Activated T-cell treated with anti-CD3 and anti-CD28 coated beads for 24 hours (primary cell): ENCODE measurements around the gene ADAM15.

Source experiments
- DNase-seq: peaks from one replicate; pipeline ENCODE4 v3.0.0-alpha.2; 2020; ENCODE audit warnings: low read depth

Gene ADAM15

DNA sequence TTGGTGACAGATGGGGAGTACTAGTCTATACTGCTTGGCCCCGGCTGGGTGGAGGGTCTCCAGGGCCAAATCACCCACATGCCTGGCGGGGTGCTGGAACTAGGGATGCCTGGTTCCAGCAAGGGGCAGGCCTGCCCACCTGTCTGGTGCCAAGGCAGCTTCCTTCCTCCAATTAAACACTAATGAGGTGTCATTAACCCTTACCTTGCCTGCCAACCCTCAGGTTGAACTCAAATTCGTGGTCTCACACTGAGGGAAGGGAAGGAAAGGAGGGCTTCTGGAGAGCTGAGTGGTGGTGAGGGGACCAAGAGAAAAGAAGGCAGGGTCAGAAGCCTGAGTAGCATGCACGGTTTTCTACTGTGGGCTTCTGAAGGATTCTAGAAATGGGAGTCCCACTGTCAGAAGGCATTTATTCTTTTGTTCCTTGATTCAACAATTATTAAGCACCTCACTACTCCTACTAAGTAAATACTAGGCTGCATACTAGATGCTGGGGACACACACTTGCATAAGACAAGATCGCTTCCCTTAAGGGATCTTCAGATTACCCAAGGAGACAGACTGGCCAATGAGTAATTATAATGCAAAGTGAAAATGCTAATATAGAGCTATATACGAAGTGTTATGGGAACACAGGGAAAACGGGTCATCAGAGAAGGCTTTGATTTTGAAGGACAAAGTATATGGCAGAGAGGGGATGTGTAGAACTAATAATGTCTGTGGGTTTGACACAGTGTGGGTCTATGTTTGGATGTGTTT lies 21.6 kb downstream of the ADAM15 start:
- no peak for DNase-seq

- no peak for DNase-seq
Observed at GRCh38 chr1:155073377-155074242, 22.5 kb downstream of the ADAM15 start.

- no peak for DNase-seq
Observed at GRCh38 chr1:155075535-155075934, 24.4 kb downstream of the ADAM15 start.

GRCh38 chr1:155076371-155076770 lies 25.3 kb downstream of the ADAM15 start:
- DNase-seq = no peak

DNA sequence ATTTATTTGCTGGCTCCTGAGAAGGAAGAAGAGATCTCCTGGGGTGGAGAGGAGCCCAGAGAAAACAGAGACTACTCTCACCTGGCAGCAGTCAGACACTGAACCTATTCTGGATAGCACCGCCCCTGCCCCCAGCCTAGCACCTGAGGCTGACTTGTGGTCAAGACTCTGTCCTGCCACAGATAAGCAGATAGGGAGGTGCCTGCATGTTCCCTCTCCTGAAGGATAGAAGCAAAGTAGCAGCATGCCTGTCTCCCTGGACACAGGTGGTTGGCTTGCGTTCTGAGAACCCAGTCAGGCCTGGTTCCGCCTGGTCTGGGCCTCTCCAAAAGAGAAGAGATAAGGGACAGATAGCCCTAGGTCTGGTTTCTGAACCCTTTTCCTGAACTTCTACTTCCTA lies 26.2 kb downstream of the ADAM15 start:
- no peak for DNase-seq

- DNase-seq = no peak
Observed at GRCh38 chr1:155077758-155078445, 26.8 kb downstream of the ADAM15 start.

- peak; percentile 54 for DNase-seq
Observed at GRCh38 chr1:155078469-155079209, 27.5 kb downstream of the ADAM15 start, which contains the start of gene EFNA3. TSS of gene EFNA3 (plus strand) at chr1:155078837. CDS start at chr1:155078942, 105 bp downstream.

GRCh38 chr1:155079210-155079486 lies 28.0 kb downstream of the ADAM15 start:
- DNase-seq = no peak

DNA sequence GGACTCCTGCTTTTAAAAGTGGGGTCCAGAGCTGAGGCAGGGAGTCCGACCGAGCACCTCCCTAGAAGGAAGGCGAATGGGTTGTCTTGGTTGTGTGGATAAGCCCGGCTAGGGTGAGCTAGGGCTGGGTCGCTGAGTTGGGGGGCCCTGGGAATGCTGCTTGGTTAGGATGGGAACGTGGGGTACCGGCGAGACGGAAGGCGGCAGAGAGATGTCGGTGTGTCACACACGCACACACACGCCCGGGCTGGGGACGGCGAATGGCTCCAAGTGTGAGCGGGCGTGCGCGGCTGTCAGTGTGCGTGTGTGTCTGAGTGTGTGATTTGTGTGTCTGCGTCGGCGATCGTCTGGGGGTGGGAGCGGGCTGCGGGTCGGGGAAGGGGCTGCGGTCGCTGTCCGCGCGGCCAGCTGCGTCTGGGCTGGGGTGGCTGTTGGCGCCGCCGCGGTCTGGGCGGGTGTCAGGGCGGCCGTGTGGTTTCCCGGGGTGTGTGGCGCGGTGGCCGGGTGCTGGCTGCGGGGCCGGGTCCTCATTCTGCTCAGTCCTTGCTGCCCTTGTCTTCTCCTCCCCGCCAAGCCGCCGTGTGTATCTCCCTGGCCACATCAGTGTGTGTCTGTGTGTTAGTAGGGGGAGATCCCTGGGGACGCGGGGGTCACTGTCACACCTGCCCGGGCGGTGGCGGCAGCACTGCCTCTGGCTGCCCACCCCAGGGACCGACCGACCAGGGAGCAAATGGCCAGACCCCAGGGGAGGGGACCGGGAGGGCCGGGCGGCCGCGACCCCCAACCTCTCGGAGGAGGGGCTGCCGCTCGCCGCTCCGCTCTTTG lies 28.6 kb downstream of the ADAM15 start:
- DNase-seq = no peak

- no peak for DNase-seq
Observed at GRCh38 chr1:155080312-155081228, 29.5 kb downstream of the ADAM15 start.

DNA sequence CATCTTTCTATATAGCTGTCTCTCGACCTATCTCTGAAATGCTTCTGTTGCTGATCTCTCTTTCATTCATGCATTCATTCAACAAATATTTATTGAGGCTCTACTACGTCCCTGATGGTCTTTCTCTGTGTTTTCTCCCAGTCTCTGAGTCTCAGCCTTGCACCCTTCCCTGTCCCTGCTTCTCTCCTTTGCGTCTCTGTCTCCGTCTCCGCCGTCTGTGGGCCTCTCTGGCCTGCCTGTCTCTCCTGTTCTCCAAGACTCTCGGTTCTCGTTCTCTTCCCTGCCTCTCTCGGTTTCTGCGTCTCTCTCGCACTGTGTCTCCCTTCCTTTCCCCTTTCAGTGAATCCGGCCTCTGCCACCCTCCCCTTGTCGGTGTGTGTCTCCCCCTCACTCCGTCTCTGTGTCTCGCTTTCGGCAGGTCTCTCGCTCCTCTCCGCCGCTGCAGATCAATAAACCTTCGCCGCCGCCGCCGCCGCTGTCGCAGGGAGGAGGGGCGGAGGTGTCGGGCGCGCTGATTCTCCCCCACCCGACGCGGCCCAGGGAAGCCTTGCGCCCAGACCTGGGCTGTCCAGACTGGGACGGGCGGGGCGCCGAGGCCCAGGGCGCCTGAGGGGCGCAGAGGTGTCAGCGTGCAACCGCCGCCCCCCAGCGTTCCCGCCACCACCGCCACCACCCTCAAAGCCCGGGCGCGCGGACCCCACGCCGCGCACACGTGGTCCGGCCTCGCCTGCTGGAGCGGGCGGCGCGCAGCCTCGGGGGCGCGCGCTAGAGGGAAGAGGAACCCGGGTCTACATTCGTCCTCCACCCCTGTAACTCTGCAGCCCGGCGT lies 30.6 kb downstream of the ADAM15 start:
- DNase-seq = no peak

DNA sequence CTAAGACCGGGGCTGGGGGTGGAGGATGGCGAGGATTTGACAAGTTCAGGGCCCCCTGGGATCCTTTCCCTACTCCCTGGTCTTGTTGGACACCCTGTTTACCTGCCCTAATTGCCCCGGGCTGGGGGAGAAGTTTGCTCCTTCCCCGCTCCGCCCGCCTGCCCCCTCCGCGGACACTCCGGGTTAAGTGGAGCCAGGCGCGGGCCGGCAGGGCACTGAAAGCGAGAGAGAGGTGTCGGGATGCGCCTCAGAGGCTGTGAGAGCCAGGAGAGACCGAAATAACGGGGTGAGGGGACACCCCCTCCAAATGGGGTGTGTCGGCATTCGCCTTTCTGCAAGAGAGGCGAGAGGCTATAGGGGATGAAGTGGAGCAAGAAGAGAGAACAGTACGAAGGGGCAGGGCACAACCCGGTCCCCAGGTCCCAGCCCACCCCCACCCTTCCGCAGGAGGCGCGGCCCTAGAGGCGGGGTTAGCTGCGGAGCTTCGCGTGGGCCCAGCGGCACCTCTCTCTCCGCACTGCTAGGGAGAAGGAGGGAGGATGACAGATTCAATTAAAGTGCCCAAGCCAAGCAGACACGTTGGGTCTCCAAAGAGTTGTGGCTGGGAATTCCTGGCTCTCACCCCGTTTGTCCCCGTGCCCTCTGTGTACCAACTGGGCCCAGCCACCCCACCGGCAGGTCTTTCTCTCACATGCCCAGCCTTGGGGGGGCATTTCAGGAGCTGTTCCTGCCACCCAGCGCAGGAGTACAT lies 31.4 kb downstream of the ADAM15 start:
- no peak for DNase-seq

GRCh38 chr1:155083052-155083541 lies 32.0 kb downstream of the ADAM15 start:
- DNase-seq = no peak

DNA sequence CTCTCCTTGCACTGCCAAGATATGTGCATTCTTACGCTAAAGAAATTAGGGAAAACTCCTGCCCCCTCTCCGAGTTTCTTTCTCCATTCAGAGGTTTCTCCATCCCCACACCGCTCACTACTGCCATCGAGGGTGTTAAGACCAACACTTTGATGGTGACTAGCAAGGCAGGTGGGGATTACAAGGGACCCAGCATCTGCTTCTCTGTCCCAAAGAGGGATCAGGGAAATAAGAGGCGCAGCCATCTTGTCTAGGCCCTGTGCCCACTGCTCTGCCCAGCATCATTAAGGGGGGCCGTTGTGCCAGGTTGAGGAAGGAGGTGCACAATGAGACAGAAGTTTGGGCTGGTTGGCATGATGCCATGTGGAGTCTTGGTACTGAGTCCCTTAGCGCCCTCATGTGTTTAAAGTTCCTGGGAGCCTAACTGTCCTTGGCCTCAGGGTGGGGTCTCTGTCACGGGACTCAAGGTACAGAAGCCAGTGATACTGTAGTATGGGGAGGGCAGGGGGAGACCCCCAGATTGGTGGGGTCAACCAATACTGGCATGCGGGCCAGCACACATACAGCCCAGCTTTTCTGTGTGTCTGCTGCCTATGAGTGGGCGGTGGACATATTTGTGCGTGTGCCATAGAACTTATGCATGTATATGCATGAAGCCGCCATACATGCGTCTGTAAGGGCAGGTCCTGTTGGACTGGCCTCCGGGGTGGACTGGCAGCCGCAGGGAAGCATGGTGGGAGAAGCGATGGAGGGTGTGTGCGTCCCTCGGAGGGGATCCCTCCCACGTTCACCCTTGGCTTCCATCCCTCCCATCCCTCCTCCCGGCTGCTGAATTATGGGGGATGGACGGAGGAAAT lies 33.0 kb downstream of the ADAM15 start:
- DNase-seq = no peak

GRCh38 chr1:155084722-155085503 lies 33.8 kb downstream of the ADAM15 start:
- peak; percentile 86 for DNase-seq

DNA sequence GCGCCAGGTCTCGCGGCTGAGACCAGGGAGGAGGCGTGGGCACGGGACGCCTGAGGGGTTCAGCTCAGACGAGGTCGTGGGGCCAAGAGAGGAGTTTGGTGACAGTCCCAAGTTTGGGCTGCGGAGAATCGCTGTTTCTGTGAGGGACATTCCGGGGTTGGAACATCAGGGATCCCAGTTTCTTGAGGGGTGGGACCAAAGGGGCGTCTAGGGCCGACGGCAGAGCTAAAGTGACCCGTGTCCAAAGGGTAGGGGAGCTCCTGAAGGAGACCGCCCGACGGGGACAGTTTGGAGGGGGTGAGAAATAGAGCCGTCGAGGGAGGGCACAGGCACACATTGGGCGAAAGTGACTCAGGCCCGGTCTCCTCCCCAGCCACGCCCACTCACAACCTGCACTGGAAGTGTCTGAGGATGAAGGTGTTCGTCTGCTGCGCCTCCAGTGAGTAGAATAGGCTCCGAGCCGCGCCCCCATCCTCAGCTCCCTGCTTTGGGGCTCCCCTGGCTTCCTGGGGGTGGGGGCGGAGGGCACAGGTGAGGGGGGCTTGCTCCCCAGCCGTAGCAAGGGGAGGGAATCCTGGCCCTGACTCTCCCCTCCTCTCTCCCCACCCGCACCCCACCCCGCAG lies 34.5 kb downstream of the ADAM15 start:
- DNase-seq = peak; percentile 70
